ENCODE results near the gene RAB11B. TPM values are rescaled to one million over a fixed set of nuclear protein-coding genes. Genes with fewer than 3 reads are reported as not detected.

Gene RAB11B
- total and polyA plus RNA-seq, 9 of the 15 experiments (the other 6 are each of a cell fraction or from before 2014, with no cell fraction given): 0.74 to 71.0 (median 13.8) TPM

DNA sequence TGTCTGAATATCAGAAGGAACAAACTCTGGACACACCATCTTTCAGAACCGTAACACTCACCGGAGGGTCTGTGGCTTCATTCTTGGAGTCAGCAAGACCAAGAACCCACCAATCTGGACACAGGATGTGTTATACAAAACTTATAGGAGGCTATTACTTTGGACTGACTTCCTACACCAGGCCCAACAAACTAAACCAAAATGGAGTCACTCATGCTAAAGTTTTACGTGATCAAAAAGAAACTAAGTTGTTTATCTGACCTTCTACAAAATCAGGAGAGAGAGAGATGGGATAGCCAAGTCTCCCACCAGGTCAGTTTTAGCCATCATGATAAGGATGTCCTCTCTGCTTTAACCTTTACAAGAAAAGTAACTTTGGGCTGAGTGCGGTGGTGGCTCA is 3.2 kb upstream of the RAB11B start (continued):
- TF ChIP-seq NR4A1 (CRISPR knock-in tag; IDR thresholded peaks at IDR 0.05): no peak
- peak; percentile 94 for TF ChIP-seq NR4A1 (tag; IDR thresholded peaks at IDR 0.05)
- TF ChIP-seq, protein P1, sequence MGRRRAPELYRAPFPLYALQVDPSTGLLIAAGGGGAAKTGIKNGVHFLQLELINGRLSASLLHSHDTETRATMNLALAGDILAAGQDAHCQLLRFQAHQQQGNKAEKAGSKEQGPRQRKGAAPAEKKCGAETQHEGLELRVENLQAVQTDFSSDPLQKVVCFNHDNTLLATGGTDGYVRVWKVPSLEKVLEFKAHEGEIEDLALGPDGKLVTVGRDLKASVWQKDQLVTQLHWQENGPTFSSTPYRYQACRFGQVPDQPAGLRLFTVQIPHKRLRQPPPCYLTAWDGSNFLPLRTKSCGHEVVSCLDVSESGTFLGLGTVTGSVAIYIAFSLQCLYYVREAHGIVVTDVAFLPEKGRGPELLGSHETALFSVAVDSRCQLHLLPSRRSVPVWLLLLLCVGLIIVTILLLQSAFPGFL (CRISPR knock-in tag; IDR thresholded peaks at IDR 0.05): no peak
- peak; percentile 78 for TF ChIP-seq DDX20 (tag; IDR thresholded peaks at IDR 0.05; ENCODE audit: low read depth)
- TF ChIP-seq, protein P2, sequence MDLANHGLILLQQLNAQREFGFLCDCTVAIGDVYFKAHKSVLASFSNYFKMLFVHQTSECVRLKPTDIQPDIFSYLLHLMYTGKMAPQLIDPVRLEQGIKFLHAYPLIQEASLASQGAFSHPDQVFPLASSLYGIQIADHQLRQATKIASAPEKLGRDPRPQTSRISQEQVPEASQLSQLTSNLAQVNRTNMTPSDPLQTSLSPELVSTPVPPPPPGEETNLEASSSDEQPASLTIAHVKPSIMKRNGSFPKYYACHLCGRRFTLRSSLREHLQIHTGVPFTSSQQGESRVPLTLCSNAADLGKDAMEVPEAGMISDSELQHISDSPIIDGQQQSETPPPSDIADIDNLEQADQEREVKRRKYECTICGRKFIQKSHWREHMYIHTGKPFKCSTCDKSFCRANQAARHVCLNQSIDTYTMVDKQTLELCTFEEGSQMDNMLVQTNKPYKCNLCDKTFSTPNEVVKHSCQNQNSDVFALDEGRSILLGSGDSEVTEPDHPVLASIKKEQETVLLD (IDR thresholded peaks at IDR 0.05): no peak
- TF ChIP-seq SNRNP70 (optimal IDR thresholded peaks at IDR 0.05; ENCODE audit: low read depth, low read length): no peak
- no peak for TF ChIP-seq NCOR1 (IDR thresholded peaks at IDR 0.05)
- TF ChIP-seq, protein P3, sequence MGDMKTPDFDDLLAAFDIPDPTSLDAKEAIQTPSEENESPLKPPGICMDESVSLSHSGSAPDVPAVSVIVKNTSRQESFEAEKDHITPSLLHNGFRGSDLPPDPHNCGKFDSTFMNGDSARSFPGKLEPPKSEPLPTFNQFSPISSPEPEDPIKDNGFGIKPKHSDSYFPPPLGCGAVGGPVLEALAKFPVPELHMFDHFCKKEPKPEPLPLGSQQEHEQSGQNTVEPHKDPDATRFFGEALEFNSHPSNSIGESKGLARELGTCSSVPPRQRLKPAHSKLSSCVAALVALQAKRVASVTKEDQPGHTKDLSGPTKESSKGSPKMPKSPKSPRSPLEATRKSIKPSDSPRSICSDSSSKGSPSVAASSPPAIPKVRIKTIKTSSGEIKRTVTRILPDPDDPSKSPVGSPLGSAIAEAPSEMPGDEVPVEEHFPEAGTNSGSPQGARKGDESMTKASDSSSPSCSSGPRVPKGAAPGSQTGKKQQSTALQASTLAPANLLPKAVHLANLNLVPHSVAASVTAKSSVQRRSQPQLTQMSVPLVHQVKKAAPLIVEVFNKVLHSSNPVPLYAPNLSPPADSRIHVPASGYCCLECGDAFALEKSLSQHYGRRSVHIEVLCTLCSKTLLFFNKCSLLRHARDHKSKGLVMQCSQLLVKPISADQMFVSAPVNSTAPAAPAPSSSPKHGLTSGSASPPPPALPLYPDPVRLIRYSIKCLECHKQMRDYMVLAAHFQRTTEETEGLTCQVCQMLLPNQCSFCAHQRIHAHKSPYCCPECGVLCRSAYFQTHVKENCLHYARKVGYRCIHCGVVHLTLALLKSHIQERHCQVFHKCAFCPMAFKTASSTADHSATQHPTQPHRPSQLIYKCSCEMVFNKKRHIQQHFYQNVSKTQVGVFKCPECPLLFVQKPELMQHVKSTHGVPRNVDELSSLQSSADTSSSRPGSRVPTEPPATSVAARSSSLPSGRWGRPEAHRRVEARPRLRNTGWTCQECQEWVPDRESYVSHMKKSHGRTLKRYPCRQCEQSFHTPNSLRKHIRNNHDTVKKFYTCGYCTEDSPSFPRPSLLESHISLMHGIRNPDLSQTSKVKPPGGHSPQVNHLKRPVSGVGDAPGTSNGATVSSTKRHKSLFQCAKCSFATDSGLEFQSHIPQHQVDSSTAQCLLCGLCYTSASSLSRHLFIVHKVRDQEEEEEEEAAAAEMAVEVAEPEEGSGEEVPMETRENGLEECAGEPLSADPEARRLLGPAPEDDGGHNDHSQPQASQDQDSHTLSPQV (IDR thresholded peaks at IDR 0.05): peak; percentile 97
- no peak for TF ChIP-seq HIVEP1 (CRISPR knock-in tag; IDR thresholded peaks at IDR 0.05)
- no peak for TF ChIP-seq SIRT6 (IDR thresholded peaks at IDR 0.05; ENCODE audit: low read depth, low read length)
- TF ChIP-seq FOXJ3 (CRISPR knock-in tag; IDR thresholded peaks at IDR 0.05): no peak
- TF ChIP-seq ZNF324 (CRISPR knock-in tag; IDR thresholded peaks at IDR 0.05): no peak
- TF ChIP-seq PCBP1 (IDR thresholded peaks at IDR 0.05; ENCODE audit: low read depth, low read length, poor library complexity, severe bottlenecking): no peak
- TF ChIP-seq, protein P4, sequence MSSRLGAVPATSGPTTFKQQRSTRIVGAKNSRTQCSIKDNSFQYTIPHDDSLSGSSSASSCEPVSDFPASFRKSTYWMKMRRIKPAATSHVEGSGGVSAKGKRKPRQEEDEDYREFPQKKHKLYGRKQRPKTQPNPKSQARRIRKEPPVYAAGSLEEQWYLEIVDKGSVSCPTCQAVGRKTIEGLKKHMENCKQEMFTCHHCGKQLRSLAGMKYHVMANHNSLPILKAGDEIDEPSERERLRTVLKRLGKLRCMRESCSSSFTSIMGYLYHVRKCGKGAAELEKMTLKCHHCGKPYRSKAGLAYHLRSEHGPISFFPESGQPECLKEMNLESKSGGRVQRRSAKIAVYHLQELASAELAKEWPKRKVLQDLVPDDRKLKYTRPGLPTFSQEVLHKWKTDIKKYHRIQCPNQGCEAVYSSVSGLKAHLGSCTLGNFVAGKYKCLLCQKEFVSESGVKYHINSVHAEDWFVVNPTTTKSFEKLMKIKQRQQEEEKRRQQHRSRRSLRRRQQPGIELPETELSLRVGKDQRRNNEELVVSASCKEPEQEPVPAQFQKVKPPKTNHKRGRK (tag; IDR thresholded peaks at IDR 0.05): no peak
- no peak for TF ChIP-seq TAF9B (IDR thresholded peaks at IDR 0.05; ENCODE audit: partially characterized antibody)
- TF ChIP-seq NR2C1 (IDR thresholded peaks at IDR 0.05): no peak
- TF ChIP-seq NR2C1 (tag; IDR thresholded peaks at IDR 0.05): peak; percentile 83
- TF ChIP-seq ZNF212 (CRISPR knock-in tag; IDR thresholded peaks at IDR 0.05): no peak
- no peak for TF ChIP-seq SMARCC2 (IDR thresholded peaks at IDR 0.05; ENCODE audit: low read depth)
- TF ChIP-seq, protein P5, sequence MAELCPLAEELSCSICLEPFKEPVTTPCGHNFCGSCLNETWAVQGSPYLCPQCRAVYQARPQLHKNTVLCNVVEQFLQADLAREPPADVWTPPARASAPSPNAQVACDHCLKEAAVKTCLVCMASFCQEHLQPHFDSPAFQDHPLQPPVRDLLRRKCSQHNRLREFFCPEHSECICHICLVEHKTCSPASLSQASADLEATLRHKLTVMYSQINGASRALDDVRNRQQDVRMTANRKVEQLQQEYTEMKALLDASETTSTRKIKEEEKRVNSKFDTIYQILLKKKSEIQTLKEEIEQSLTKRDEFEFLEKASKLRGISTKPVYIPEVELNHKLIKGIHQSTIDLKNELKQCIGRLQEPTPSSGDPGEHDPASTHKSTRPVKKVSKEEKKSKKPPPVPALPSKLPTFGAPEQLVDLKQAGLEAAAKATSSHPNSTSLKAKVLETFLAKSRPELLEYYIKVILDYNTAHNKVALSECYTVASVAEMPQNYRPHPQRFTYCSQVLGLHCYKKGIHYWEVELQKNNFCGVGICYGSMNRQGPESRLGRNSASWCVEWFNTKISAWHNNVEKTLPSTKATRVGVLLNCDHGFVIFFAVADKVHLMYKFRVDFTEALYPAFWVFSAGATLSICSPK (IDR thresholded peaks at IDR 0.05; ENCODE audit: borderline replicate concordance): no peak
- no peak for TF ChIP-seq NFATC3 (IDR thresholded peaks at IDR 0.05)

Data from K562 (cell line).